A673 (cell line): ENCODE results near the gene FIBCD1.

ENCODE experiments used
- EZH2 ChIP-seq: fragments of 200-600 bp; sonication (generic); IDR thresholded peaks from 2 replicates; pipeline ENCODE4 v1.6.1; 2017; ENCODE audit warnings: borderline replicate concordance, low read depth, mild to moderate bottlenecking, mixed read lengths, antibody characterized with exemption, low read length; ENCODE audit not compliant: poor library complexity, severe bottlenecking
- TF ChIP-seq, protein P1 (sequence below): fragments of 300-800, 200-600 bp; sonication (generic); conservative IDR thresholded peaks from 2 replicates; pipeline ENCODE4 v1.5.1; 2017; ENCODE audit warnings: low read depth, mild to moderate bottlenecking, antibody characterized with exemption, low read length, moderate library complexity, mixed read lengths

DNA sequence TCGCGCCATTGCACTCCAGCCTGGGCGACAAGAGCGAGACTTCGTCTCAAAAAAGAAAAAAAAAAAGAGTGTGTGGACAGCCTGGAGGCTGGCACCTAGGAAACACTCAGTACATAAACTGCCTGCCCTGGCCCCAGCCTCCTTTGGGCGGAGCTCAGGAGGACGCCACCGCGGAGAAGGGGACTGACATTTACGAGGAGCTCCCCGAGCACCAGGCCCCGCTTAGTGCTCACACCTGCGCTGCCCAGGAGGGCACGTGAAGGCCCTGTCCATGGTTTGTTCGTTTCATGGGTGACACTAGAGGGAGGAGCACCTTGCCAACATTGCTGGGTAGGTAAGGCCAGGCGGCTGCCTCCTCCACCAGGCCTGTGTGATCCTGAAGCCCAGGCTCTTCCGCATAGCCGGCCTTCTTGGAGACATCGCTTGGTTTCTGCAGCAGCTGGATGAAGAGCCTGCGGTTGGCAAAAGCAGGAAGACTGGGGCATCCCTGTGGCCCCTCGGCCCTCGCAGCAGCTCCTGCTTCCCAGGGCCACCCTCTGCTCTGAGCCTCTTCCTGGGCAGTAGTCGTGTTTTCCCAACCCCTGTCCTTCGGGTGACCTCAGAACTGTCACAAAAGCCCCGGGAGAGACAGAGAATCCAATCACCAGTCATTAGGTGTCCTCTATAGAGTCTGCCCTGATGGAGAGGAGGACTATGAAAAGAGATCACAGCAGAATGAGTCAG, 43.8 kb upstream of the FIBCD1 start:
- TF ChIP-seq, protein P1, sequence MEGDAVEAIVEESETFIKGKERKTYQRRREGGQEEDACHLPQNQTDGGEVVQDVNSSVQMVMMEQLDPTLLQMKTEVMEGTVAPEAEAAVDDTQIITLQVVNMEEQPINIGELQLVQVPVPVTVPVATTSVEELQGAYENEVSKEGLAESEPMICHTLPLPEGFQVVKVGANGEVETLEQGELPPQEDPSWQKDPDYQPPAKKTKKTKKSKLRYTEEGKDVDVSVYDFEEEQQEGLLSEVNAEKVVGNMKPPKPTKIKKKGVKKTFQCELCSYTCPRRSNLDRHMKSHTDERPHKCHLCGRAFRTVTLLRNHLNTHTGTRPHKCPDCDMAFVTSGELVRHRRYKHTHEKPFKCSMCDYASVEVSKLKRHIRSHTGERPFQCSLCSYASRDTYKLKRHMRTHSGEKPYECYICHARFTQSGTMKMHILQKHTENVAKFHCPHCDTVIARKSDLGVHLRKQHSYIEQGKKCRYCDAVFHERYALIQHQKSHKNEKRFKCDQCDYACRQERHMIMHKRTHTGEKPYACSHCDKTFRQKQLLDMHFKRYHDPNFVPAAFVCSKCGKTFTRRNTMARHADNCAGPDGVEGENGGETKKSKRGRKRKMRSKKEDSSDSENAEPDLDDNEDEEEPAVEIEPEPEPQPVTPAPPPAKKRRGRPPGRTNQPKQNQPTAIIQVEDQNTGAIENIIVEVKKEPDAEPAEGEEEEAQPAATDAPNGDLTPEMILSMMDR, result no peak
- TF ChIP-seq EZH2, result no peak
